Gastroesophageal sphincter (tissue), 4 donors: ENCODE results near the gene COMP. TPM values are rescaled to one million over a fixed set of nuclear protein-coding genes. Genes with fewer than 3 reads are reported as not detected.

Experiments used
- ATAC-seq: fragments of 150-250 bp; one replicate; pipeline ENCODE4 v1.9.1; 2016; ENCODE audit warnings: mild to moderate bottlenecking, moderate library complexity
- H3K27ac ChIP-seq, 4 donors: fragments of 200-600 bp; sonication (generic) in 3 of 4; 1 replicate in 3 of 4; 2 replicates in 1 of 4; pipeline ENCODE4 v1.5.1; 2016 to 2019
- H3K27me3 ChIP-seq: fragments of 200-600 bp; sonication (generic); one replicate; pipeline ENCODE4 v1.5.1; 2019
- H3K36me3 ChIP-seq, 2 donors: fragments of 200-600 bp; sonication (generic); one replicate each; pipeline ENCODE4 v1.5.1; 2019; ENCODE audit warnings: control low read depth in 1 of 2
- H3K4me1 ChIP-seq, 3 donors: fragments of 200-600 bp; sonication (generic); 1 replicate in 2 of 3; 2 replicates in 1 of 3; pipeline ENCODE4 v1.5.1; 2016 to 2019; ENCODE audit warnings: control low read depth in 2 of 3
- H3K4me3 ChIP-seq, 2 donors: fragments of 200-600 bp; sonication (generic); one replicate each; pipeline ENCODE4 v1.5.1; 2019; ENCODE audit warnings: mild to moderate bottlenecking in 1 of 2, moderate library complexity in 1 of 2
- H3K9me3 ChIP-seq, 3 donors: fragments of 200-600 bp; sonication (generic); one replicate each; pipeline ENCODE4 v1.5.1; 2017 to 2019; ENCODE audit warnings: control low read depth in 2 of 3
- EP300 ChIP-seq: sonication (generic); formaldehyde crosslinking; IDR thresholded peaks from one replicate; pipeline ENCODE4 v1.6.1; 2017; ENCODE audit warnings: antibody characterized with exemption, mild to moderate bottlenecking
- POLR2A ChIP-seq, 2 donors: fragments of 450-650 bp; IDR thresholded peaks; one replicate each; pipeline ENCODE4 v1.6.1; 2017; ENCODE audit warnings: antibody characterized with exemption in 2 of 2, mild to moderate bottlenecking in 2 of 2, moderate library complexity in 1 of 2
- POLR2AphosphoS5 ChIP-seq: sonication (generic); formaldehyde crosslinking; IDR thresholded peaks from one replicate; pipeline ENCODE4 v1.6.1; 2017; ENCODE audit warnings: antibody characterized with exemption
- WGBS, 2 donors: methylation state at CpG; one replicate each; pipeline ENCODE4 v1.1.5; 2018; ENCODE audit warnings: low coverage in 1 of 2; 5-methylcytosine and 5-hydroxymethylcytosine counted together
- total RNA-seq, 4 donors: library from RNA; depleted of rRNA; stranded (reverse); fragments of >200 nt; gene quantifications; one replicate each; pipeline ENCODE4 v1.1.0, GENCODE V29; 2016
- TF ChIP-seq, protein P1 (sequence below), 4 experiments: fragments of 200-600 bp in 2 of 4; fragments of 450-650 bp in 2 of 4; sonication (generic) in 1 of 4; IDR thresholded peaks; one replicate each; pipeline ENCODE4 v1.5.1; 2017 to 2019; ENCODE audit warnings: antibody characterized with exemption in 4 of 4, mild to moderate bottlenecking in 2 of 4, moderate library complexity in 2 of 4

The COMP gene
- total RNA-seq, 4 donors from 2014 or later = 0.40 to 4.4 (median 0.50) TPM

DNA sequence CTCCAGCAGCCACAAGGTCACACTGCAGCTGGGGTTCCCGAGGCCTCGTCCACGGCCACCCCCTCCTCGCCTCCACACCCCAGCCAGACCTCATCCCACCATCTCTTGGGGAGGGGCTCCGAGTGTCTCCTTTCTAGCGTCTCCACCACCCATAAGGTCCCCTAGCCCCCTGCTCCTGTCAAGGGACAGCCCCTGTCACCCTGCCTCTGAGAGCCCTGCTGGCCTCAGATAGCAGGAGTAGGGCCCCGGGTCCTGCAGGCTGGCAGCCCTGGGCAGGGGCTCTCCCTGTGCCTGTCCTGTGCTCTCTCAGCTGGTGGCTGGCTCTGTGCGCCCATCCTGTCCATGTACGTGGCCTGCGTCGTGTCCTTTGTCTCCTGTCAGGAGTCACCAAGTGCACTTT lies 17.0 kb downstream of the COMP start:
- Histone ChIP-seq H3K4me3 (no peak overlapping the region), H3K9me3 (no peaks in the 10 kb centered on the region), H3K27ac (no peak overlapping the region), H3K4me1 (peaks cover 0 to 9% (median 0%) of the 10 kb centered on the region in 3 donors), H3K36me3 (peaks cover 0 to 55% of the 10 kb centered on the region in 2 donors), H3K27me3 (peaks cover 7% of the 10 kb centered on the region)
- WGBS, 2 donors = 82 to 88% methylated on average over 3 to 5 of the region's 11 CpGs
- TF ChIP-seq, protein P1, sequence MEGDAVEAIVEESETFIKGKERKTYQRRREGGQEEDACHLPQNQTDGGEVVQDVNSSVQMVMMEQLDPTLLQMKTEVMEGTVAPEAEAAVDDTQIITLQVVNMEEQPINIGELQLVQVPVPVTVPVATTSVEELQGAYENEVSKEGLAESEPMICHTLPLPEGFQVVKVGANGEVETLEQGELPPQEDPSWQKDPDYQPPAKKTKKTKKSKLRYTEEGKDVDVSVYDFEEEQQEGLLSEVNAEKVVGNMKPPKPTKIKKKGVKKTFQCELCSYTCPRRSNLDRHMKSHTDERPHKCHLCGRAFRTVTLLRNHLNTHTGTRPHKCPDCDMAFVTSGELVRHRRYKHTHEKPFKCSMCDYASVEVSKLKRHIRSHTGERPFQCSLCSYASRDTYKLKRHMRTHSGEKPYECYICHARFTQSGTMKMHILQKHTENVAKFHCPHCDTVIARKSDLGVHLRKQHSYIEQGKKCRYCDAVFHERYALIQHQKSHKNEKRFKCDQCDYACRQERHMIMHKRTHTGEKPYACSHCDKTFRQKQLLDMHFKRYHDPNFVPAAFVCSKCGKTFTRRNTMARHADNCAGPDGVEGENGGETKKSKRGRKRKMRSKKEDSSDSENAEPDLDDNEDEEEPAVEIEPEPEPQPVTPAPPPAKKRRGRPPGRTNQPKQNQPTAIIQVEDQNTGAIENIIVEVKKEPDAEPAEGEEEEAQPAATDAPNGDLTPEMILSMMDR (IDR thresholded peaks at IDR 0.05) = no peak
- TF ChIP-seq POLR2AphosphoS5 (no peak), EP300 (no peak), POLR2A (IDR thresholded peaks at IDR 0.05) (no peak)
- ATAC-seq = no peak

DNA sequence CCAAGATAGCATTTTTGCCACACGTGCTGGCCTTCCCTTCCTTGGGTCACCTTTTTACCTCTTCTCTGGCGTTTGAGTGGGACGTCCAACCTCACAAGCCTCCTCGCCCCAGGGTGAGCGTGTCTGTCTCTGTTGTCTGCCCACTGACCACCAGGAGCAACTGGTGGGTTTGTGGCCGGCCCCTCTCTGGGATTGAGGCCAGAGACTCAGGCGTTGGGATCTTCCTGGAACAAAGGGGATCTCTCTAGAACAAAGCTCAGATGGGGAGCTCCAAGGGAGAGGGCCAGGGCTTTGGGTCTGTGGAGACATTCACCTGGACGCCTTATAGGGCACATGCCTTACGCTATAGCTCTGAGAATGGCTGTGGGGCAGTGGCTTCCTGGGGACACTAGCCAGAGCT lies 17.4 kb downstream of the COMP start:
- Histone ChIP-seq H3K4me3 (no peak overlapping the region), H3K27me3 (peaks cover 3% of the 10 kb centered on the region), H3K36me3 (peaks cover 0 to 60% of the 10 kb centered on the region in 2 donors), H3K27ac (no peak overlapping the region), H3K9me3 (no peaks in the 10 kb centered on the region), H3K4me1 (peaks cover 0 to 9% (median 0%) of the 10 kb centered on the region in 3 donors)
- TF ChIP-seq, protein P1 (IDR thresholded peaks at IDR 0.05) = no peak
- TF ChIP-seq POLR2A (IDR thresholded peaks at IDR 0.05) (no peak), EP300 (no peak), POLR2AphosphoS5 (no peak)
- 92% methylated on average over 6 of the region's 9 CpGs; no CpG with 5 or more reads in 1 of the 2 donors for WGBS, 2 donors
- ATAC-seq = no peak

DNA sequence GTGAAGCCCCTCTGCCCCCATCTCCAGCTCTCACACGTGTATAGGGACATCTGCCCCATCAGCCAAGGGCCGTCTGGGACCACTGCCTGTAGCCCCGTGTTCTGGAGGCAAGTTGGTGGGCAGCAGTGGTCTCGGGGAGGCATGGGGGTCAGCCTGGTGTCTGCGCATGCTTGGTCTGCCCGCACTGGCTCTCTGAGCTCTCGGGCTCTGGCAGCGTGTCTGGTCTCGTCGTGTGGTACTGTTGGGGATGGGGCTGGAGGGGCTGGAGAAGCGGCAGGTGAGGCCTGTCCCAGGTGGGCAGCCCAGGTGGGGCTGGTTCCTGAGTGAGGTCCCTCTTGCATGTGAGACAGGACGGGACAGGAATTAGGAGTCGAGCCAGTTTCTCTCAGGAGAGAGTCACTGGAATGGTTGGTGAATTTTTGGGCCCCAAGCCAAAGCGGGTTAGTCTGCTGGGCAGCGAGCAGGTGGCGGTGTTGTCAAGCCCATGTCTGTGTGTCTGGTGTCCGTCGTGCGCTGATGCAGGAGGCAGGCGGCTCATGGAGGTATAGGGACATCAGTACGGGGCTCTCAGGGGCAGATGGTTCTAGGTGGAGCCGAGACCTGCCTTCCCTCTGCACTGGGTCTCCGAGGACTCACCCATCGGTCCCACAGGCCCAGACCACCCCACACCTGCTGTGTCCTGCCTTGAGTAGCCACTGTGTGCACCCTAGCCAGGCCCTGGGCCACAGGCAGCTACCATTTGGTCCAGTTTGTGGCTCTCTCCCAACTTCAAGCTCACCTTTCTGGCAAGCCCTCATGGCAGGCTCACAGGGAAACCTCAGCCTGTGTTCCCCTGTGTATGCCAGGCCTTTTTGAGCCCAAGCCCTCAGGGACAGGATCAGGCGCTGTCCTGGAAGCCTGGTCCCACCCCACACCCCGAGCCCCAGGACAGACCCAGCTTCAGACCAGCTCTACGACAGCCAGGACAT lies 18.2 kb downstream of the COMP start:
- peaks cover 0 to 65% of the 10 kb centered on the region in 2 donors for H3K36me3 ChIP-seq
- H3K4me3 ChIP-seq = no peak overlapping the region
- WGBS, 2 donors = 90 to 100% methylated on average over 2 to 6 of the region's 27 CpGs
- no peak overlapping the region for H3K27ac ChIP-seq
- H3K27me3 ChIP-seq = no peaks in the 10 kb centered on the region
- no peaks in the 10 kb centered on the region for H3K9me3 ChIP-seq
- TF ChIP-seq, protein P1 (IDR thresholded peaks at IDR 0.05) = no peak
- no peak for TF ChIP-seq EP300
- TF ChIP-seq POLR2AphosphoS5 = no peak
- TF ChIP-seq POLR2A (IDR thresholded peaks at IDR 0.05) = no peak
- H3K4me1 ChIP-seq = peaks cover 0 to 9% (median 0%) of the 10 kb centered on the region in 3 donors
- no peak for ATAC-seq

DNA sequence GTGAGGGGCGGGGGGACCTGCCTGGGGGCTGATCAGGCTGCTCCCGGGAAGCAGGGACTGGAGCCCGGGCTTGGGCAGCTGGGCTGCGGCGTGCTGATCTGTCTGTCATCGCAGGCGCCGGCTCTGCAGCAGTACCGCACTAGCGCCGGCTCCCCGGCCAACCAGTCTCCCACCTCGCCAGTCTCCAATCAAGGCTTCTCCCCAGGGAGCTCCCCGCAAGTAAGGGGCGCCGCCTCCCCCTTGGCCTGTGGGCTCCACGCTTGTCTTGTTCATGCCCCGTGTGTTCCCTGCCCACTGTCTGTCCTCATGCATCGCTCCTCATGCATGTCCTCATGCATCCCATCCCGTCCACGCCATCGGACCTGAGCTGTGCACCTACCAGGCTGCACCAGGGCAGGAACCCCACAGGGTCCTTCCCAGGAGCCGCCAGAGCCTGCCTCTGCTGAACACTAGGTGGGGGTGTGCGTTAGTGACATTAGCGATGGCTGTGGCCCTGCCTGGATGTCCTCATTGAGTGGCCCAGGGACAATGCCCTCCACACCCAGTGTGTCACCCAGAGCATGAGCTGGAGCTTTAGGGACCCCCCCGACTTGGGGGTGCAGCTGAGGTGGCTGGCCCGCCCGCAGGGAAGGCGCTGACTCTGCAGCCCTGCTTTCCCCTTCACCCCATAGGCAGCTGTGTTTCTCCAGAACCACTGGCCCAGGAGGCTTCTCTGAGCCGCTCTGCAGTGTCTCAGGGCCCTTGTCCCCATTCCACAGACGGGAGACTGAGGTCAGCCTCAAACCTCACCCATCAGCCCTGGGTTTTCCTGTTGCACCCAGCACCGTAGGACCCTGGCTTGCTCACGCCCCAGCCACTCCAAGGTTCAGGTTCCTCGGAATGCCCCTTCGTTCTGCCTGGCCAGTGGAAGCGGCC lies 19.5 kb downstream of the COMP start:
- H3K36me3 ChIP-seq = peaks cover 0 to 66% of the 10 kb centered on the region in 2 donors
- WGBS, 2 donors = 92 to 97% methylated on average over 5 to 19 of the region's 36 CpGs
- no peak overlapping the region for H3K27ac ChIP-seq
- TF ChIP-seq EP300 (no peak), POLR2AphosphoS5 (no peak), POLR2A (IDR thresholded peaks at IDR 0.05) (no peak)
- TF ChIP-seq, protein P1 (IDR thresholded peaks at IDR 0.05) = no peak
- no peaks in the 10 kb centered on the region for H3K27me3 ChIP-seq
- no peak overlapping the region for H3K4me3 ChIP-seq
- H3K4me1 ChIP-seq = no peaks in the 10 kb centered on the region
- no peaks in the 10 kb centered on the region for H3K9me3 ChIP-seq
- no peak for ATAC-seq
